ENCODE data around the gene XIAP.

XIAP gene

GRCh38 chrX:123960956-123961267, 101.1 kb downstream of the XIAP start:
- no peak for DNase-seq (ENCODE audit: low read depth)

GRCh38 chrX:123961268-123962005, 101.6 kb downstream of the XIAP start, which contains the start of gene STAG2:
STAG2 (plus strand) TSS chrX:123961706; CDS start chrX:124022628, 60,922 bp downstream.
- no peak for DNase-seq (ENCODE audit: low read depth)

- no peak for DNase-seq (ENCODE audit: low read depth)
Measured at GRCh38 chrX:123962006-123962467, 102.2 kb downstream of the XIAP start.

- DNase-seq (ENCODE audit: low read depth): peak; percentile 75
Measured at GRCh38 chrX:123962794-123963373, 103.0 kb downstream of the XIAP start.
